HG02852 (cell line): Measurements from ENCODE around the gene SYCP2L.
"Not testable (repeated sequence)": the region's sequence is repeated elsewhere in the genome, so short reads cannot be mapped to it uniquely, and the experiment has no call there.

ENCODE experiments used
- ATAC-seq: cut with Tn5 transposase; IDR thresholded peaks from one replicate; pipeline ENCODE4 v1.9.1; 2021; ENCODE audit warnings: mild to moderate bottlenecking, moderate library complexity; ENCODE audit not compliant: unreplicated experiment

SYCP2L gene

DNA sequence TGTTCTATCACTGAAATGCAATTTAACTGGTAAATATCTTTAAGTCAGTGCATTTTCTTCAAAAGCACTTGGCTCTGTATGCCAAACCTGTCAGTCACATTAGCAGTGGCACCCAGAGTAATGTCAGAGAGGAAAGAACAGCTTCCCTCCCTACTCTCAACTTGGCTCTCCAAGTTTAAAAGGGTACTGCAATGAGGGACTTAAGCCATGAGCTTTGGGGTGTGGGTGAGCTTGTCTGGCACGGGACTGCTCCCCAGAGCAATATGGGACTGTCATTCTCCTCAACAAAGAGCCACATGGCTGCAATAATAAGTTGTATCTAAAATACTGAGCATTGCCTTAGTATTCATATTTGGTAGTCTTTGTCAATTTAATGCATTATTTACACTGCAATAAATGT, 9.0 kb upstream of the SYCP2L start:
- no peak for ATAC-seq

- no peak for ATAC-seq
Measured at GRCh38 chr6:10880366-10880765, 6.5 kb upstream of the SYCP2L start.

- not testable (repeated sequence) for ATAC-seq
Measured at GRCh38 chr6:10882253-10882630, 4.6 kb upstream of the SYCP2L start.

DNA sequence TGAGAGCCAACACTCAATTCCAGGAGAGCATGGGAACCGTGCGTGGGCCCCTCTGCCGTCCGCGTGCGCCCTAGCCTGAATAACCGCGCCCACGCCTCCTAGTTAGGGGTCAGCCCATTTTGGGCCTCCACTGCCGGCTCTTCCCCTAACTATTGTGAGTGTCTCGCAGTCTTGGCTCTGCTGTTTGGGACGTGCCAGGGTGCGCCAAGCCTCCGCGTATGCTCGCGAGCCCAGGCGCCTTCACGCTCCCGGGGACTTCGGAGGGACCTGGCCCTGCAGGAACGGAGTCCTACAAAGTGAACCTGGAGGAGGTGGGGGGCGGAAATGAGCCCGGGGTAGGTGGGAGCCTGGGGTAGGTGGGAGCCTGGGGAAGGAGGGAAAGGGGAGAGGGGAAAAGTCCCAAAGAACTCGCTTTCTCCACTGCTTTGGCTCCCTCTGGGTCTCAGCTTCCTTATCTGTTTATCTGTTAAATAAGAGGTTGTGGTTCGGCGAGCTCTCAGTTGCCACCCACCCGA, 4.1 kb upstream of the SYCP2L start:
- ATAC-seq: no peak

DNA sequence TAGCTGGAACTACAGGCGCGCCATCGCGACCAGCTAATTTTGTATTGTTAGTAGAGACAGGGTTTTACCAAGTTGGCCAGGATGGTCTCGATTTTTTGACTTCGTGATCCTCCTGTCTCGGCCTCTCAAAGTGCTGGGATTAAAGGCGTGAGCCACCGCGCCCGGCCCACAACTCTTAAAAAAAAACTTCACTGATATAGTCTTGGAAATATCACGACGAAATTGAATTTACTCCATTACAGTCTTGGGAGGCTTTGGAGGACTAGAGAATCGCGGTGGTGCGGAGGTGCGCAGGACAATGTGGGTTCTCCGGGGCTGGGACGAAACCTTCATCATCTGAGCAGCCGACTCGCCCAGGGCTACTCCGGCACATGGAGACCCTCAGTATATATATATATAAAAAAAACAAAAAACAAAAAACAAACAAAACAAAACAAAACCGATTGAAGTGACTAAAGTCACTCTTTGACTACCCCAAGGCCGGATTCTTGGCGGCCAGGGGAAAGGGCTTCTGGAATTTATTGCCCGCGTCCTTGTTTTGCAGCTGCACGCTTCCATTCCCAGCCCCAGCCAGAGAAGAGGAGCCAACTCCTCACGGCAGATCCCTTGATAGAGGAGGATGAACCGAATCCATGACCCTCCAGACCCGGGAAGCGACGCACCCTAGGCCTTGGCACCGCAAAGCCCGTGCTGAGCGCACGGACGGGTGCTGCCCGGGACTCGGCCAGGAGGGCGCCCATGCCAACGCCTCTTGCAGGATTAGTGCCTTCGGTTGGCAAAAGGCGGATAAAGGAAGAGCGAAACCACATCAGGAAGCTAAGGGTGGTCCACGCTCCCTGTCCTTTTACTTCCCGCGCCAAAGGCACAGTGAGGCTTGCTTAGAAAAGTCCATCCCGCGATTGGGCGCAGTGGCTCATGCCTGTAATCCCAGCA, 3.3 kb upstream of the SYCP2L start:
- ATAC-seq: no peak

DNA sequence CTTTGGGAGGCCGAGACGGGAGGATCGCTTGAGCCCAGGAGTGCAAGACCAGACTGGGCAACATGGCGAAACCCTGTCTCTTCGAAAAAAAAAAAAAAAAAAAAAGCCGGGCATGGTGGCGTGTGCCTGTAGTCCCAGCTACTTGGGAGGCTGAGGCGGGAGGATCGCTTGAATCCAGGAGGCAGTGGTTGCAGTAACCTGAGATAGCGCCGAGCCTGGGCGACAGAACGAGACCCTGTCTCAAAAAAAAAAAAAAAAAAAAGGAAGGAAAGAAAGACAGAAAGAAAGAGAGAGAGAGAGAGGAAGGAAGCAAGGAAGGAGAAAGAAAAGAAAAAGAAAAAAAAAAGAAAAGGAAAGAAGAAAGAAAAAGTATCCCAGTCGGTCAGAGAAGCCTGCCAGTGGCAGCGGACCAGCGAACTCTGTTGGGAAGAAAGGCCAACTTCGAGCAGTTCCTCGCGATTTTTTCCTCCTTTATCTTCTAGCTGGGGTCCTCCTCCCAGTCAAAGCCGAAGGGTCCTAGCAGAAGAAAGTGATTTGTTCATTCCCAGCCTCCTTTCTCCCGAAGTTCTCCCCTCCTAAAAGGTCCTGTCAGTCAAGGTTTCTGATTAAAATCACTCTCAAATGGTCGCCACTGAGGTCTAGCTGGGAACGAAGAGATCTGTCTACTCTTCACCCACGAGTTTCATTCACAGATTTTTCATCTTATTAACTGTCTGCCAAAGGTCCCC, 2.4 kb upstream of the SYCP2L start:
- no peak for ATAC-seq

GRCh38 chr6:10886365-10886690, 524 bp upstream of the SYCP2L start:
- ATAC-seq: not testable (repeated sequence)

- no peak for ATAC-seq
Measured at GRCh38 chr6:10890151-10890550, 3.3 kb downstream of the SYCP2L start.

DNA sequence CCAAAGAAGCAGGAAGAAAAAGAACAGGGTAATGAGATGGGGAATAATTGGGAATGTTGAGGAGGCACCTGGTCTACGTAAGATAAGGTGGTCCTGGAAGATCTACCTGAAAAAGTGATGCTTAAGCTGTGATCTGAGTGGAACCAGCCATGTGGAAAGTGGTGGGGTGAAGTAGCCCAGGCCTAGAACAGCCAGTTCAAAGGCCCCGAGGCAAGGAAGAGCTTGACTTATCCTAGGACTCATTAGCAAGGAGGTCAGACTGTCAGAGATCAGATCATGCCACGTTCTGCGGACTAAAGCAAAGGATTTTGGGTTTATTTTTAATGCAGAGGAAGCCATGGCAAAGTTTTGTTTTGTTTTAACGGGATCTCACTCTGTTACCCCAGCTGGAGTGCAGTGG, 5.1 kb downstream of the SYCP2L start:
- no peak for ATAC-seq

DNA sequence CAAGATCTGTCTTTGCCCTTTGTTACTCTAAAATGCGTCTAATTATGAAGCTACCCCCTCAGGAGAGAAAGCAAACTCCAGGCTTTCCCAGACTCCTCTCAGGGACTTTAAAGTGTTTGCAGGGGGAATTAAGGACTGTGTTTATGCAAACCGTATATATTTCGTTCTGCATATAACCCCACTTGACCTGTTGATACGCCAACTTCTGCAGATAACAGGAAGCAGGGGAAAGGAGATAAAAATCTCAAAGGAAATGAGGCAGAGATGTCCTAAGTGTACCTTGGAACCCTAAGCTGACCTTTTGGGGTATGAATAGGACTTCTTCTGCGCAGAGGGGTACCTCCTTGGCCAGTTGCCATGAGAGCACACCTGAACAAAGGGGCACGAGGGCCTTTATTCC, 8.1 kb downstream of the SYCP2L start:
- no peak for ATAC-seq

DNA sequence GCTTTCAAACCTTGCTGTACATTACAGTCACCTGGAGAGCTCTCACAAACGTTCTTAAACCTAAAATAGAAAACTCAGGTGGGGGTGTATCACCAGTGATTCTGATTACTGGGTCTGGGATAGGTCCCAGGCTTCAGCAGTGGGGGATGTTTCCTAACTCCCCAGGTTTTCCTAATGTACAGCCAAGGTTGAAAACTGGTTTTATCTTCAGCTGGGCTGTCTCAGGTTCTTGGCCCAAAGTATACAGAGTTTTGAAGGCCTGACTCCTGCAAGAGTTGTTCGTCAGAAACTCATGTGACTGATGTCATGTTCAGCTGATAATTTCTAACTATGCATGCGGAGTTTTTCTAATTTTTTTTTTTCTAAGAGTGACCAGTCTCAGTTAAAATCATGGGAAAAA, 9.8 kb downstream of the SYCP2L start:
- ATAC-seq: no peak

GRCh38 chr6:10901770-10902169, 14.9 kb downstream of the SYCP2L start:
- peak; percentile 99 for ATAC-seq

GRCh38 chr6:10904015-10904414, 17.2 kb downstream of the SYCP2L start:
- no peak for ATAC-seq

DNA sequence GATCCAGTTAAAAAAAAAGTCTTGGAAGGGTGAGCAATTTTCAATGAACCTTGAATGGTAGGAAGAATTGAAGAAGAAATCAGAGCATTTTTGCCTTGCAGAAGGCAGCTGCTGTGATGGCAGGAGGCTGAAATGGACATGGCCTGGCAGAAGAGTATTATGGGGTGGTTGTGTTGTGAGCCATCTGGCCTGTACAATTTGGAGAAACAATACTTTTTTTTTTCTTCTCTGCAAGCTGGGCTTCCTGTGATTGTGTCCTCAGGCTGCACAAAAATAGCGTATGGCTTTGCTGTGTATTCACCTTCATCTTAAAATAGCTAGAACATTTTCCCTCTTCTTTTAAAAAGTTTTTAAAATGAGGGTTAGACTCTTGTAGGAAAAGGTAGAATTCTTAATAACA, 21.4 kb downstream of the SYCP2L start:
- ATAC-seq: no peak

DNA sequence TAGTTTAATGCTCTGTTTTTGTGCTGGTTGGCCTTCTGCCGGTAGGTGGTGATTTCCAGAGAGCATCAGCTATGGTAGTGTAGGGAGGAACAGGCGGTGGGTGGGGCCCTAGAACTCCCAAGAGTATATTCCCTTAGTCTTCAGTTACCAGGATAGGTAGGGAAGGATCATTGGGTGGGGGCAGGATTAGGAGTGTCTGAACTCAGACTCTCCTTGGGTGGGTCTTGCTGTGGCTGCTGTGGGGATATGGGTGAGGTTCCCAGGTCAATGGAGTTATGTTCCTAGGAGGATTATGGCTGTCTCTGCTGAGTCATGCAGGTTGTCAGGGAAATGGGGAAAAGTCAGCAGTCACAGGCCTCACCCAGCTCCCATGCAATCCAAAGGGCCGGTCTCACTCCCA, 32.7 kb downstream of the SYCP2L start:
- ATAC-seq: not testable (repeated sequence)

DNA sequence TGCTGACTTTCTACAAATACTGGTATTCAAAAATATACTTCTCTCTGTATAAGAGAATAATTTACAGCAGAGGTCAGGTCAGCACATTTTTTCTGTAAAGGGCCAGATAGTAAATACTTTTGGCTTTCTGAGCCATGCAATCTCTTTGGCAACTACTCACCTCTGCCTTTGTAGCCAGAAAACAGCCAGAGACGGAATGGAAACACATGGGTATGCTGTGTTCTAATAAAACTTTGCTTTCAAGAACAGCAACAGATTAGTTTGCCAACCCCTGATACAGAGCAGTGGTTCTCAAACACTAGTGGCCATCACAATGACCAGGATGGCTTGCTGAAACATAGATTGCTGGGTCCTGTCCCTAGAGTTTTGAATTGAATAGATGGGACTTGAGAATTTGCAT, 46.3 kb downstream of the SYCP2L start:
- ATAC-seq: no peak

- no peak for ATAC-seq
Measured at GRCh38 chr6:10939840-10940239, 53.0 kb downstream of the SYCP2L start.

- no peak for ATAC-seq
Measured at GRCh38 chr6:10945845-10946244, 59.0 kb downstream of the SYCP2L start.

GRCh38 chr6:10947966-10948365, 61.1 kb downstream of the SYCP2L start:
- ATAC-seq: no peak

GRCh38 chr6:10949579-10950490, 63.0 kb downstream of the SYCP2L start:
- ATAC-seq: no peak

DNA sequence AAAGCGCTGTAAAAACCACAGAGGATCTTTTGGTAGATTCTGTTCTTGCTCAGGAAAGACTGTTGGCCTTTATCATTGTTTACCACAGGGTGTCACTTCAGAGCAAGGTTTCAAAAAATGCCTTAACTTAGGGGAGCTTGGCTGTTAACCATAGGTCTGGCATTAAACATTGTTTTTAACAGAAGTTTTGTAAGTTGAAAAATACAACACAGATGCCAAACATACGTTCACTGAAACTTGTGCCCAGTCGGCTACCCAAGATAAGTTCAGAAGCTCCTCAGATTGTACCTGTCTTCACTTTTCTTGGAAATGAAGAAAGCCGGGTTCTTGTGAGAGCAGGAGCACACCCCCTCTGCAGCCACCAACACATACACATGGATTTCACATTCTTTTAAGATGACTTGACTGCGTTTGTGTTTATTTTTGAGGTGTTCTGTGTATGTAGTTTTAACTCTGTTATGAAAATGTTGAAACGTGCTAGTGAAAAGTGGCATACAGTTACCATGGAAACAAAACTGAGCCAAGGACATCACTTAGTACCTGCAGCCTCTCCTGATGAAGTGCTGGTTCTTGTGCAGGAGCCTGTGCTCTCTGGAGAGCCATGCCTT, 64.9 kb downstream of the SYCP2L start:
- ATAC-seq: no peak
